A673 (cell line): ENCODE measurements around the gene NF1. TPM values are rescaled to one million over a fixed set of nuclear protein-coding genes. Genes with fewer than 3 reads are reported as not detected.

Experiments used
- BruUV-seq: library from RNA; stranded (reverse); fragments of 400-500 nt; replicated peaks from 2 replicates; lab custom pipeline; 2021; lab: Mats Ljungman, UMichigan
- CTCF ChIA-PET: fragments of 300-600 bp; sonication (Branson Sonifier 250); formaldehyde crosslinking; loops from one replicate; lab custom pipeline; 2022; ENCODE audit warnings: antibody characterized with exemption; lab: Charles Lee
- POLR2A ChIA-PET: fragments of 300-600 bp; sonication (Branson Sonifier 250); formaldehyde crosslinking; loops from one replicate; lab custom pipeline; 2022; ENCODE audit warnings: antibody characterized with exemption; ENCODE audit not compliant: low non-redundant PET; lab: Charles Lee
- DNase-seq: peaks from one replicate; pipeline ENCODE4 v3.0.0-alpha.2; 2015; ENCODE audit warnings: low spot score
- H3K27ac ChIP-seq: fragments of 200-600 bp; sonication (generic); 2 replicates; pipeline ENCODE4 v1.5.1; 2016; ENCODE audit warnings: mixed run types, low read depth, mild to moderate bottlenecking, mixed read lengths, antibody characterized with exemption, low read length; ENCODE audit not compliant: poor library complexity, severe bottlenecking
- H3K27me3 ChIP-seq: fragments of 200-600 bp; sonication (generic); replicated peaks from 2 replicates; pipeline ENCODE4 v1.6.1; 2017; ENCODE audit warnings: mixed run types, low read depth, mild to moderate bottlenecking, mixed read lengths, antibody characterized with exemption, low read length; ENCODE audit not compliant: insufficient read depth, poor library complexity
- H3K36me3 ChIP-seq: fragments of 200-600 bp; sonication (generic); 2 replicates; pipeline ENCODE4 v1.6.1; 2016; ENCODE audit warnings: mixed run types, mild to moderate bottlenecking, mixed read lengths, antibody characterized with exemption, low read length; ENCODE audit not compliant: insufficient read depth, poor library complexity, severe bottlenecking
- H3K4me1 ChIP-seq: fragments of 200-600 bp; sonication (generic); 2 replicates; pipeline ENCODE4 v1.6.1; 2017; ENCODE audit warnings: mixed run types, mild to moderate bottlenecking, mixed read lengths, antibody characterized with exemption, low read length; ENCODE audit not compliant: insufficient read depth, poor library complexity, severe bottlenecking
- H3K4me3 ChIP-seq: fragments of 200-600 bp; sonication (generic); 2 replicates; pipeline ENCODE4 v1.5.1; 2016; ENCODE audit warnings: low read depth, mixed run types, mild to moderate bottlenecking, mixed read lengths, low read length; ENCODE audit not compliant: poor library complexity, severe bottlenecking
- H3K9me3 ChIP-seq: fragments of 200-600 bp; sonication (generic); 2 replicates; pipeline ENCODE4 v1.6.1; 2016; ENCODE audit warnings: mixed run types, low read depth, mild to moderate bottlenecking, mixed read lengths, antibody characterized with exemption, low read length; ENCODE audit not compliant: poor library complexity, severe bottlenecking
- CTCF ChIP-seq: fragments of 300-800, 200-600 bp; sonication (generic); conservative IDR thresholded peaks from 2 replicates; pipeline ENCODE4 v1.5.1; 2017; ENCODE audit warnings: low read depth, mild to moderate bottlenecking, antibody characterized with exemption, low read length, moderate library complexity, mixed read lengths
- EZH2 ChIP-seq: fragments of 200-600 bp; sonication (generic); IDR thresholded peaks from 2 replicates; pipeline ENCODE4 v1.6.1; 2017; ENCODE audit warnings: borderline replicate concordance, low read depth, mild to moderate bottlenecking, mixed read lengths, antibody characterized with exemption, low read length; ENCODE audit not compliant: poor library complexity, severe bottlenecking
- intact Hi-C: fragments of 100-400 bp; cut with micrococcal nuclease; formaldehyde crosslinking; loops from one replicate; pipeline ENCODE4 v1.10.0; 2022; ENCODE audit not compliant: unreplicated experiment
- total RNA-seq: library from RNA; stranded (reverse); gene quantifications from 2 replicates; pipeline ENCODE4 v1.2.3, GENCODE V29; 2021

NF1 gene
- total RNA-seq, 1 experiment from 2014 or later = 32.1 TPM

- CTCF ChIA-PET = no interaction called here
- peak; percentile 57 for DNase-seq
- no peaks in the 10 kb centered on the region for H3K27me3 ChIP-seq
- no peaks in the 10 kb centered on the region for H3K9me3 ChIP-seq
- no peak for TF ChIP-seq CTCF
- H3K4me1 ChIP-seq = peaks cover 6% of the 10 kb centered on the region
- POLR2A ChIA-PET = interaction anchor here (0.5 kb wide), 1 partner anchor 242 kb away, joined by 17 read pairs; no protein-coding TSS in a partner anchor
- no peak within 1 kb of the TSS for H3K27ac ChIP-seq
- no TSS peak for BruUV-seq
- H3K36me3 ChIP-seq = no peaks in the 10 kb centered on the region
- intact Hi-C loops = no loop called here
- no peak within 1 kb of the TSS for H3K4me3 ChIP-seq
These were observed 226.7 kb downstream of the NF1 start, which contains the start of gene EVI2A for GRCh38 chr17:31321481-31321880. EVI2A (minus strand) TSS chr17:31321622; CDS start chr17:31319013, 2,609 bp downstream.

DNA sequence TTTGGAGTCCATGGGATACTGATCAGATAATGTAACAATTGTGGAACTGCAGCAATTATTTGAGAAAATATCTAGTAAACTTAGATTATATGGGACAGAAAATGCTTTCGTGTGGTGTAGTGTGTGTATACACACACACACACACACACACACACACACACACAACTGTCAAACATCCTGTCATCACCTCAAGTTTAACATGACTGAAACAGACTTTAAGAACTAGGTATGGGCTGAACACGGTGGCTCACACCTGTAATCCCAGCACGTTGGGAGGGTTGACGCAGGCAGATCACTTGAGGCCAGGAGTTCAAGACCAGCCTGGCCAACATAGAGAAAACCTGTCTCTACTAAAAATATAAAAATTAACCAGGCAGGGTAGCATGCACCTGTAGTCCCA, 227.2 kb downstream of the NF1 start:
- ChIA-PET POLR2A (no interaction called here), CTCF (no interaction called here)
- no peaks in the 10 kb centered on the region for H3K36me3 ChIP-seq
- no peak for TF ChIP-seq CTCF
- TF ChIP-seq EZH2 = no peak
- intact Hi-C loops = no loop called here
- BruUV-seq = no TSS peak
- no peaks in the 10 kb centered on the region for H3K27me3 ChIP-seq
- peaks cover 6% of the 10 kb centered on the region for H3K4me1 ChIP-seq
- H3K4me3 ChIP-seq = no peak overlapping the region
- no peaks in the 10 kb centered on the region for H3K9me3 ChIP-seq
- no peak overlapping the region for H3K27ac ChIP-seq
- DNase-seq = no peak

GRCh38 chr17:31323551-31323950, 228.8 kb downstream of the NF1 start:
- ChIA-PET POLR2A (no interaction called here), CTCF (no interaction called here)
- no peak for DNase-seq
- TF ChIP-seq CTCF (no peak), EZH2 (no peak)
- Histone ChIP-seq H3K36me3 (no peaks in the 10 kb centered on the region), H3K4me3 (no peak overlapping the region), H3K9me3 (no peaks in the 10 kb centered on the region), H3K4me1 (peaks cover 6% of the 10 kb centered on the region), H3K27me3 (no peaks in the 10 kb centered on the region), H3K27ac (no peak overlapping the region)
- BruUV-seq = no TSS peak
- intact Hi-C loops = no loop called here
